Stimulated activated CD8-positive, alpha-beta memory T cell treated with anti-CD3 and anti-CD28 coated beads, Interleukin-4, amount 100 ng/mL, for 24 hours (primary cell): ENCODE results near the gene CCDC33.

Experiments
- DNase-seq: peaks from one replicate; pipeline ENCODE4 v3.0.0-alpha.2; 2020; ENCODE audit warnings: low read depth

The CCDC33 gene

DNA sequence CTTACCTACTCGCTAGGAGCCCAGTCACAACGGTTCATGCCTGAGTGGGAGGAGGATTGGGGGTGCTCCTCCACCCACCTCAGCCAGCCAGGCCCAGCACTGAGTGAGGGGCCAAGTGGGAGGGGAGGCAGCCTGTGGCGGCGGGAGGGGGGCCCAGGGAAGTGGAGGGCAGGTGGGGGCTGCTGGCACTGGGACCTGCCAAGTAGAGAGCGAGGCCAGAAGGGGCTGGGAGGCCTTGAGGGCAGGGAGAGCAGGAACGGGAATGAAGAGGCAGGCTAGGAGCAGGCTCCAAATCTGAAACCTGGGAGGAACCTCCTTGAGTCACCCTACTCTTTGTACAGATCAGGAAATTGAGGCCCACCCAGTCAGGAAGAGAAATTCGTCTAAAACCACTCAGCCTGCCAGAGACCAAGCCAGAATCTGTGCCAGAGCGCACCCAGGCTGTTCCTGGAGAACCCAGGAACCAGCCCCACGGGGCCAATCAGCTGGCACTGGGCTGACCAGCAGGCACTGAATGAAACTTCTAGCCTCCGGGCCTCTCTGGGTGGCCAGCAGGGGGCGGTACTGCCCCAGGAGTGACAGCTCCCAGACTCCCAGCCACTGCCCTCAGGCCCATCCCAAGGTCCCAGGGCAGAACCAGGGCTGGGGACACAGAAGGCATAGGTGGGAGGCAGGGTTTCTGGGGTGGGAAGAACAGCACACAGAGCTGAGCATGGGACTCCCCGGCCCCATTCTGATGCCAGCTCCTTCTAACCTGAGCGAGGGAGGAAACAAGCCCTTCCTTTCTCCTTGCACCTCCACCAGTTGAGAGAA, 146.1 kb downstream of the CCDC33 start:
- peak; percentile 65 for DNase-seq

DNA sequence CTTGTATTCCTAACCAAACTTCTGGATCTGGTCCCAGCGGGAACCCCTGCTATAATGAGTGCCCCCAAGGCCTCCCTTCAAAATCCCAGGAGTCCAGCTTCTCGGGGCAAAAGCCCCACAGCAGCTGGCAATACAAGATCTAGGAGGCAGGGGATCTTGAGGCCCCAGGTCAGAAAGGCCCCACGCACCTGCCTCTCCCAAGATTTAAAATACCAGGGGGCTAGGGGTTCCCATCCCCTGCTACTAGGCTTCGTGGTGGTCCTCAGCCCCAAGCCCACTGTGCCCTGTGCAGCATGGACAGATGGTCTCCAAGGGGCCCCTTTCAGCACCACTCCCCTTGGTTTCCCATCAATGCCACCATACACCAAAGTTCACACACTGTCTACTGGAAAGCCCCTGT, 147.2 kb downstream of the CCDC33 start:
- DNase-seq, result no peak

DNA sequence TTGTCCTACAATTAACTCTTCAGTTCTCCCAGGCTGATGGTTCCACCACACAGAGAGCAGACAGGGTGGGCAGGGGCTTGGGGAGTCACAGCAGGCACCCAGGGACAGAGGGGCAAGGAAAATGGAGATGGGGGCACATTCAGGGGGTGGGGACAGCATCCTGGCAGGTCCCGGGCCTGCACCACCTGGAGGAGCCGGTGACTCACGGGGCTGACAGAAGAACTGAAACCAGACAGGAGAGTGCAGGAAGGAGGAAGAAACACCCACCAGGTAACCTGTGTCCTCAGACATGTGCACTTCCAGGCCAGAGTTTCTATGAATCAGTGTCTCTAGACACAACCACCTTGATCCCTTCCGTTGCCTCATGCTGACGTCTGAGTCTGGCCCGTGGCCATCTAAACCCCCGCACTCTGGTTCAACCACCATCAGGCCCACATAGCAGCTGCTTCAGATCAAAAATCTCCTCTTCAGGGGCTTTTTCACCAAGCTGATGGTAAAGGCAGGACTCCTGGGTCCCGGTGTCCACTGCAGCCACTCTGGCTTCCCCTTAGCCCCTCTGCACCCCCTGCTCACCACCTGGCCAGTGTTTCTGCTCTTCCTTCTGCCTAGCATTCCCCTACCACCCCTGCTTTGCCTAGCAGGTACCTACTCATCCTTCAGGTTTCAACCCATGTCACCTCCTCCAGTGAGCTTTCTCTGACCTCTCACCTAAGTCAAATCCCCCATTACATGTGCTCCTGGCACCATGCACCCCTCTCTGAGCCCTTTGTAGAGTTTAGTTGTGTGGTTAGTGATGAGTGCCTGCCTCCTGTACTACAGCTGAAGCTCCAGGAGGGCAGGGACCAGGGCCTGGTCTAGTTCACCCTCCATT, 147.8 kb downstream of the CCDC33 start:
- DNase-seq, result peak; percentile 70

DNA sequence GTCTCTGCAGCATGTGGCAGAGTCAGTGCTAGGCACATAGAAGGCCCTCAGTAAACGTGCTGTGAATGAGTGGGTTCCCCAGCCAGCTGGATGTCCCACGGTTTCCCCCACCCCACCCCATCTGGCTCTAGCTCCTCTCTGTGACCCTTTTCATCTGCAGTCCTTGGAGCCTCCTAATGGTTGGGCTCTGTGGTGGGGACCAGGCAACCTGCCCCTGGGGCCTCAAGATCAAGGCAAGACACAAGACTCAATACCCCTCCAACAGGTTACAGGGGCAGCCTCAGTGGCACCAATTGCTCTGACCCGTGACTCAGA, 148.4 kb downstream of the CCDC33 start:
- DNase-seq, result no peak

DNA sequence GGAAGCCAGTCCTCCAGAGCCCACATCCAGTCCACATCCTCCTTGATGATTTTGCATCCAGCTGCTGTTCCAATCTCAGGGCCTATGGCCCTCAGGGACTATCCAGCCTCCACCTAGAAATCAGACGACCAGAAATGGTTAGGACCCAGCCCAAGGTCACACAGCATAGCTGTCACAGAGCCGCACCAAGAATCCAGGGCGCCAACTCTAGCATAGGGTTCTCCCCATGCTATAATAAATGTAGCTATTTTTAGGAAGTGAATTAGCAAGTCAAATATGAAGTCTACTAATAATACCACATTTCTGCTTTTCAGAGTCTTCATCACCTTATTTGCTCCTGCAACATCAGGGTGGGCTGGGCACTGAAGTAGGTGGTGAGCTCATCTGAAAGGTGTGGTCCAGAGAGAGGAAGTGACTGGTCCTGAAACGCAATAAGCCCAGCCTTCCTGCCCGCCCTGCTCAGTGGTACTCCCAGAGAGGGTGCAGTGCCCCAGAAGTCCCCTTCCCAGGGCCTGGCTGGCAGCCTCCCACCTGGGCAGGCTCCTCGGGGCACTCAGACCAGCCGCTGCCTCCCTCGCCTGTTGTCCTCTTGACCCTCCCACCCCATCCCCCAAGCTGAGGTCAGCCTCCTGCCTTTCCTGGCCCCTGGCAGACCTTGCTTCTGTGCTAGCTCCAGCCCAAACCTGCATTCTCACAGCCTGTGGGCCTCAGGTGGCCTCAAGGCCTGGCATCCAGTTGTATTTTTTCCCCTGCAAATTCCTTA, 148.9 kb downstream of the CCDC33 start:
- DNase-seq, result peak; percentile 55

DNA sequence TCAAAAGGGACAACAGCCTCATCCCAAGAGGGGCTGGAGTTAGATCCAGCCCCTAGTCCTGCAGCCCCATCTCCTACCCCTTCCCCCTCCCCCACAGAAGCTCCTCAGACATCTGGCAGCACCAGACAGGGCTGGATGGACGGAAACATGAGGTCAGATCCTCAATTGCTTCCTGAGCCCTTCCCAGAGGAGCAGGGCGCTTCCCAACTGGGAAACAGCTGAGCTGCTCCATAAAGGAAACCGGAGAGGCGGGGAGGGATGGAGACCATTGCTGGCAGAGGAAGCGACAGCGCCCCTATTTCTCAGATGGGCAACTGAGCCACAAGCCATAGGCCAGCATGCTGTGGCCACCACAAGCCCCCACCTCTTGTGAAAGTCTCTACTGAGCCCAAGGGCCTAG, 149.6 kb downstream of the CCDC33 start:
- no peak for DNase-seq
